HL-60 (cell line): ENCODE results near the gene C3orf20.

ENCODE experiments used
- GABPA ChIP-seq: IDR thresholded peaks from 2 replicates; pipeline ENCODE4 v1.6.1; 2012; ENCODE audit warnings: low read depth
- POLR2AphosphoS5 ChIP-seq: IDR thresholded peaks from 2 replicates; pipeline ENCODE4 v1.6.1; 2012; ENCODE audit warnings: low read depth
- REST ChIP-seq: IDR thresholded peaks from 2 replicates; pipeline ENCODE4 v1.6.1; 2012; ENCODE audit warnings: low read depth; ENCODE audit not compliant: insufficient replicate concordance
- SPI1 ChIP-seq: IDR thresholded peaks from 2 replicates; pipeline ENCODE4 v1.6.1; 2012; ENCODE audit warnings: low read depth, mild to moderate bottlenecking, borderline replicate concordance
- TF ChIP-seq, protein P1 (sequence below): IDR thresholded peaks from one replicate; pipeline ENCODE4 v1.5.1; 2011; ENCODE audit warnings: low read length, control low read depth, inconsistent platforms; ENCODE audit not compliant: insufficient read depth

DNA sequence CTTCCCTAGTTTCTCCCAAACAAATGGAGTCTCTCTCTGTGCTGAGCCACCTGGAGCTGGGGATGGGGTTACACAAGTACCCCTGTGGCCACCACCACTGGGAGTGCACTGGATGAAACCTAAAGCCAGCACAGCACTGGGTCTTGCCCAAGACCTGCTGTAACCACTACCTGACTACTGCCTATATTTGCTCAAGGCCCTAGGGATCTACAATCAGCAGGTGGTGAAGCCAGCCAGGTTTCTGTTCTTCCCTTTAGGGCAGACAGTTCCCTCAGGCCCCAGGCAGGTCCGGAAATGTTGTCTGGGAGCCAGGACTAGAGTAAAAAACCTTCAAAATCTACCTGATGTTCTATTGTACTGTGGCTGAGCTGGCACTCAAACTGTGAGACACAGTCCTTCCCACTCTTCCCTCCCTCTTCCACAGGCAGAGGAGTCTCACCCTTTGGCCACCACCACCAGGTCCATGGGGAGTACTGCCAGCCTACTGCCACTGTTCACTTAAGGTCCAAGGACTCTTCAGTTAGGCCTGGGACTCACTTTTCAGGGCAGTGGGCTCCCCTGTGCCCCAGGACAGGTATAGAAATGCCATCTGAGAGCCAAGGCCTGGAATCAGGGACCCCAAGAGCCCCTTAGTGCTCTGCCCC lies 23.8 kb downstream of the C3orf20 start:
- TF ChIP-seq, protein P1, sequence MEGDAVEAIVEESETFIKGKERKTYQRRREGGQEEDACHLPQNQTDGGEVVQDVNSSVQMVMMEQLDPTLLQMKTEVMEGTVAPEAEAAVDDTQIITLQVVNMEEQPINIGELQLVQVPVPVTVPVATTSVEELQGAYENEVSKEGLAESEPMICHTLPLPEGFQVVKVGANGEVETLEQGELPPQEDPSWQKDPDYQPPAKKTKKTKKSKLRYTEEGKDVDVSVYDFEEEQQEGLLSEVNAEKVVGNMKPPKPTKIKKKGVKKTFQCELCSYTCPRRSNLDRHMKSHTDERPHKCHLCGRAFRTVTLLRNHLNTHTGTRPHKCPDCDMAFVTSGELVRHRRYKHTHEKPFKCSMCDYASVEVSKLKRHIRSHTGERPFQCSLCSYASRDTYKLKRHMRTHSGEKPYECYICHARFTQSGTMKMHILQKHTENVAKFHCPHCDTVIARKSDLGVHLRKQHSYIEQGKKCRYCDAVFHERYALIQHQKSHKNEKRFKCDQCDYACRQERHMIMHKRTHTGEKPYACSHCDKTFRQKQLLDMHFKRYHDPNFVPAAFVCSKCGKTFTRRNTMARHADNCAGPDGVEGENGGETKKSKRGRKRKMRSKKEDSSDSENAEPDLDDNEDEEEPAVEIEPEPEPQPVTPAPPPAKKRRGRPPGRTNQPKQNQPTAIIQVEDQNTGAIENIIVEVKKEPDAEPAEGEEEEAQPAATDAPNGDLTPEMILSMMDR: no peak
- TF ChIP-seq POLR2AphosphoS5: no peak
- no peak for TF ChIP-seq REST
- TF ChIP-seq SPI1: no peak
- no peak for TF ChIP-seq GABPA
